Cardiac fibroblast (primary cell): Measurements from ENCODE around the gene IGIP.

Source experiments
- DNase-seq, 2 donors: peaks; one replicate each; pipeline versions ENCODE4 v3.0.0 to v3.0.0-alpha.2; 2010; ENCODE audit warnings: low read depth in 2 of 2
- H3K4me3 ChIP-seq, 2 donors: replicated peaks in 1 of 2; 1 replicate in 1 of 2; 2 replicates in 1 of 2; pipeline ENCODE4 v1.5.1; 2011; ENCODE audit warnings: low read depth in 2 of 2, low read length in 2 of 2, mild to moderate bottlenecking in 2 of 2, moderate library complexity in 1 of 2
- CTCF ChIP-seq: IDR thresholded peaks from one replicate; pipeline ENCODE4 v1.5.1; 2011; ENCODE audit warnings: low read depth, mild to moderate bottlenecking, low read length, inconsistent platforms

IGIP gene

GRCh38 chr5:140145818-140146522 lies 20.2 kb downstream of the IGIP start:
- DNase-seq: peak; percentile 68 to 76
- peak; percentile 20 for TF ChIP-seq CTCF
- peak overlapping the region; percentile 44 to 45 for H3K4me3 ChIP-seq

GRCh38 chr5:140146523-140146842 lies 20.7 kb downstream of the IGIP start:
- no peak overlapping the region for H3K4me3 ChIP-seq
- no peak for TF ChIP-seq CTCF
- DNase-seq: no peak

GRCh38 chr5:140147460-140147859 lies 21.7 kb downstream of the IGIP start:
- no peak for TF ChIP-seq CTCF
- H3K4me3 ChIP-seq: no peak overlapping the region
- DNase-seq: no peak

DNA sequence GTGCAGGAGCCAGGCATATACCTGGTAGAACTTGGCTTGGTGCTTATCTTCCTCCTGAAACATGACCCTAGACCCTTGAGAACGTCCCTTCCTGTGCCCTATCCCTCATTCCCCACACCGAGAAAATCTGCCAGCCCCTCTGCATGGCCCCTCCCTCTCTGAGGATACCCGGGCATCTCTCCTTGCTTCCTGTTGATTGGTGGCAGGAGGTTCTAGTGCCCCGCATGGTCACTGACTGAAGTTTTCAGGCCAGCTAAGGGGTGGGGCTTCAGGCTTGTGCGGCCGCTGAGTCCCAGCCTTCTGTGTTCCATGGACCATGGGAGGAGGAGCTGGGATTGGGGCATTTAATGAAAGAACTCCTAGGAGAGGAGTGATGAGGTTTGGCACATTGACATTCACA lies 22.8 kb downstream of the IGIP start:
- peak in 1 of 2 donors; percentile 12 for DNase-seq
- no peak overlapping the region for H3K4me3 ChIP-seq
- TF ChIP-seq CTCF: peak; percentile 6

- H3K4me3 ChIP-seq: no peak overlapping the region
- no peak for DNase-seq
- TF ChIP-seq CTCF: no peak
Observed at GRCh38 chr5:140150201-140150600, 24.5 kb downstream of the IGIP start.

GRCh38 chr5:140151144-140152021 lies 25.6 kb downstream of the IGIP start:
- no peak for TF ChIP-seq CTCF
- H3K4me3 ChIP-seq: no peak overlapping the region

More at GRCh38 chr5:140151144-140152021, 25.6 kb downstream of the IGIP start:
- no peak for DNase-seq
